Activated CD4-positive, CD25-positive, alpha-beta regulatory T cell treated with anti-CD3 and anti-CD28 coated beads, Interleukin-2, amount 50 U/mL, for 16 hours (primary cell): ENCODE data around the gene SSR3.
"Not testable (repeated sequence)": the region's sequence is repeated elsewhere in the genome, so short reads cannot be mapped to it uniquely, and the experiment has no call there.

Experiments used
- DNase-seq: peaks from one replicate; pipeline ENCODE4 v3.0.0-alpha.2; 2020; ENCODE audit warnings: low read depth, low spot score

Gene SSR3

GRCh38 chr3:156554842-156555687 lies at the start of gene SSR3:
TSS of gene SSR3 (minus strand) at chr3:156555117. CDS start at chr3:156555089, 28 bp downstream.
- peak; percentile 99 for DNase-seq

DNA sequence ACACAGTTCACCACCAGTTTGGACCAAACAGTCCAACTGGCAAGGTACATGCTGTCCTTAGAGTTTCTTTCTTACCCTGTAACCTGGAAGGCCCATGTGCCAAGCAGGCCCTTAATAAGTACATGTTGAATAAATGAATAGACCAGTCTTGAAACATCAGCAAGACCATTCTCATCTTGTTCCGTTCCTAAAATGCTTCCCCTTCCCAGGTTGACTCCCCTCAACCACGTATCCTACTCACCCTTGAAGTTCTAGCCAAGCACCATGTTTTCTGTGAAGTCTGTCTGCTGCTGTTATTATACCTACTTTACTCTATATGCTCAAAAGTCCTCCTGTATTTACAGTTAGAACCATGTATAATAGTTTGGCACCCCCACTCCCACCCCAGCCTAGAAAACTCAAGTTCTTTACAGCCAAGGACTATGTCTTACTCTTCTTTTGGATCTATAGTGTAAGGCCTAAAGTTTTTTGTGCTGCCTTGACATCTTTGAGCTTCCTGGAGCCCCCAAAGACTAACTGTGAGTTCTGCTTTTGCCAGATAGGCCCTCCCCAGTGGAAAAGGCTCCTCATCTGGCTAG lies 49.2 kb upstream of the SSR3 start:
- no peak for DNase-seq

GRCh38 chr3:156603379-156604017 lies 48.6 kb upstream of the SSR3 start:
- DNase-seq: no peak

GRCh38 chr3:156602424-156602823 lies 47.5 kb upstream of the SSR3 start:
- no peak for DNase-seq

DNA sequence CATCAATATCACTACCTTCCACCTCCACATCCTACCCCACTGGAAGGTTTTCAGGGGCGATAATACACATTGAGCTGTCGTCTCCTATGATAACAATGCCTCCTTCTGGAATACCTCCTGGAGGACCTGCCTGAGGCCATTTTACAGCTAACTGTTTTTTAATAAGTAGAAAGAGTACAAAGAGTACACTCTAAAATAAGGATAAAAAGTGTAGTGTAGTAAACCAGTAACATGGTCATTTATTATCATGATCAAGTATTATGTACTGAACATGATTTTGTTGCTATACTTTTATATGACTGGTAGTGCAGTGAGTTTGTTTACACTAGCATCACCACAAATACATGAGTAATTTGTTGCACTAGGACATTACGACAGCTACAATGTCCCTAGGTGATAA lies 46.6 kb upstream of the SSR3 start:
- no peak for DNase-seq

- DNase-seq: no peak
Measured at GRCh38 chr3:156600834-156601233, 45.9 kb upstream of the SSR3 start.

- DNase-seq: no peak
Measured at GRCh38 chr3:156599089-156599874, 44.4 kb upstream of the SSR3 start.

GRCh38 chr3:156598413-156598812 lies 43.5 kb upstream of the SSR3 start:
- DNase-seq: no peak

GRCh38 chr3:156594219-156594683 lies 39.3 kb upstream of the SSR3 start:
- DNase-seq: no peak

DNA sequence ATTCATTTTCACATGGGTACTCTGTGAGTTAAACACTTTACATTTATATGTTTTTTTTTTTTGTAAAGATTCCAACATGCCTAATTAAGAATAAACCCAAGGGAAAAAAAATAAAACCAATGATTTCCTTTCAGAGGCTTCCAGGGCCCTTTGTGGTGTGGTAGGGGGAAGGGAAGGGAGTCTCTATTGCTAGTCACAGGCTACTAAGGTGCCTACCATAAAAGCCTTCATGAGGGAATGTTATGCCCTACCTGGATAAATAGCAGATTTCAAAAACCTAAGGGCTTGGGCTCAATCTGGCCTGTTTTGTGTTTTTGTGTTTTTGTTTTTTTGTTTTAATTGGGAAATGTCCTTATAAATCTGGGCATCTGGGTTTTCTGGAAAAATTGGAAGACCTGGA lies 38.9 kb upstream of the SSR3 start:
- DNase-seq: no peak

GRCh38 chr3:156589806-156590205 lies 34.9 kb upstream of the SSR3 start:
- DNase-seq: not testable (repeated sequence)

DNA sequence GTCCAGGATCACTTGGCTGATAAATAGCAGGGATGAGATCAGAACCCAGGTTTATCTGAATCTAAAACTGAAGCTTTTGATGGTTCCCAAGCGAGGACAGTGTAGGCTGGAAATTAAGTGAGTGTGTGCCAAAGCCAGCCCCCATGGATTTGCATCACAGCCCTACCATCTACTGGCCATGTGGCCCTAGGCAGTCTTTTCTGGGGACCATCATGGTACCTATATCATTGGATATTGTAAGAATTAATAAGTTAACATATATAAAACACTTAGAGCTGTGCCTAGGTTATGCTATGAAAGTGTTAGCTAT lies 32.8 kb upstream of the SSR3 start:
- no peak for DNase-seq

DNA sequence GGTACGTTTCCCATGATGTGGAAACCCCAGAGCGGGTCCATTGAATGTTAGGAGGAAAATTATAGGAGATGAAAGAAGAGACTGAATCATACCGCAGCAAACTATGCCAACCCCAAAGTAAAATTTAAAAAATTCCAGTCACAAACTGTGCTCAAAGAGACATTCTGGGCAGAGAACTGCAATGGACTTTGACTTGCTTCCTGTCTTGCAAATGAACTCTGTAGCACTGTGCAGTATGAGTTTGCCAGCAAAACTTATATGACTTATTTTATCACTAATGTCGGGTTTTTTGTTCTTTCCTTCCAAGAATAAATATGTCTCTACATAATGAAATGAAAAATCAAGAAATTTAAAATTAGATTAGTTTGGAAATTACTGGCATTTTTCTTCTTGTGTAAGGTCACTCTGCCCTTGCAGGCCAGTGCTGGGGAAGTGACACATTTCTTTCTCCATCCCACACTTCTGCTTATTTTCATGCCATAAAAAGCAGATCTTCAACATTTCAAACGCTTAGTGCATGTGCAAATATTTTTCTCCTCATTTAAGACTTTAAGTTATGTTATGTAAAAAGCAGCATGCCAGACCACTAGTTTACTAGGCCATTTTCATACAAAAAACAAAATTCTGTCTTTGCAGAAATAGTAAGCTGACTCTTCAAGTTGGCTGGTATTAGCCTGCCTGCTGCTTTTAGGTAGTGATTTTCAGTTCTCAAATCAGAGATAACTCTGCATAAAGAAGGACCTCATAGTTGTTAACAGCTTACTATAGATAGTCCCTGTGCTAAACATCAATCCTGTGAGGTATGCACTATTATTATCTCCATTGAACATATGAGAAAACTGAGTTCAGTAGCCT lies 32.2 kb upstream of the SSR3 start:
- DNase-seq: no peak

- no peak for DNase-seq
Measured at GRCh38 chr3:156583469-156583868, 28.6 kb upstream of the SSR3 start.

DNA sequence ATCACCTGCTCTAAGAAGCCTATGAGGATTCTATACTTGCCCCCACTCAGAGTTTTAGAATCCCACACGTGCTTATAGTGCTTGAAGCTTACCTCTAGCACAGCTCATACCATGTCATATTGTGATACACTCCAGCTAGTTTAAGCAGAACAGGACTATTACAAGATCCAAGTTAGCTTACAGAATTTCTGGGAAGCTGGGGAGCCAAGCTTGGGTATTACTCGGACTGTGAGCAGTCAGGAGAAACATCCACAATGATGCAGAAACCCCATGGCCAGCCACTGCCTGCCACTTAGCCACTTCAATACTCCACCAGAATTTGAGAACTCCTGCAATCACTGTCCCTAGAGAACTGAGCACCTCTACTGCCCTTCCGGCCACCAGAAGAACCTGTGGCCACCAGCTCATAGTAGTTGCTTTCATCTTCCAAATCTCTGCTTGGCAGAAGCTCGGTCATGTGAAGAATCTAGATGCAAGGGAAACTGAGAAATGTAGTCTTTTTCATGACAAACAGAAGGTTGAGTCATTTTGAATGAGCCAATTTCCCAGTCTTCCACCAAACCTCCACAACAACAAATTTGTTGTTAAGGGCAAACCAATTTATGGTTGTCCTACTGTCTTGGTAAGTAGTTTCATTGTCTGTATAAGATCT lies 27.7 kb upstream of the SSR3 start:
- no peak for DNase-seq

GRCh38 chr3:156581954-156582353 lies 27.0 kb upstream of the SSR3 start:
- DNase-seq: no peak

GRCh38 chr3:156581033-156581432 lies 26.1 kb upstream of the SSR3 start:
- DNase-seq: no peak

GRCh38 chr3:156579427-156579851 lies 24.5 kb upstream of the SSR3 start:
- no peak for DNase-seq

- no peak for DNase-seq
Measured at GRCh38 chr3:156577736-156578135, 22.8 kb upstream of the SSR3 start.

DNA sequence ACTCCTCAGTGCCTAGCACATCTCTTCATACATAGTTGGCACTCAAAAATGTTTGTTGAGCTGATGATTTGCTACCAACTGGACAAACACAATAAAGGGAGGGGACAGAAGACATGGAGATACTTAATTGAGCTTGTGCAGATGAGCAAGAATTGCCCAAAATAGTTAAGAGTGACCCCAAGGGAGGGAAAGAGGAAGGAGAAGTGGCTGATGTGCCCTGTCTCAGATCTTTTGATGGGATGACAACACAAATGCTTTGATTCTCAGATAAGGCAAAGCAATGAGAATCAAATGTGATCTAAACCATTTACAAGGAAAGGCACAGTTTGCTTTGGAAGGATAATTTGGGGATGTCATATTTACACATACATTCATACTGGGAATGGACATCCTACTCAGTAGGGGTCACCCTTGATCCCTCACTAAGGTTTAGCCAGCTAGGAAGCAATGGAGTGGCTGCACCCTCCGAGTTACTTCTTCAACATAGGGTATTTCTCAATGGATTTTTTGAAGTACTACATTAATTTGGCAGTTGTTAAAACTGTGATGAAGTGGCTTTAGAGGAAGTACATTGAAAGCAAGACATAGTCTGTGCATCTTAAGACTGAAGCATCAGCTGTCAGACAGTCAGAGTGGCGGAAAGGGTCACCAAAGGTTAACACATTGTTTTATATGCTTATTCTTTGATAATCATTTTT lies 21.9 kb upstream of the SSR3 start:
- DNase-seq: no peak
